ENCODE data around the gene SIK3. TPM values are rescaled to one million over a fixed set of nuclear protein-coding genes. Genes with fewer than 3 reads are reported as not detected.

SIK3 gene
- total RNA-seq, 4 donors from 2014 or later = 31.7 to 56.1 (median 45.3) TPM

GRCh38 chr11:116876656-116877055, 221.6 kb downstream of the SIK3 start:
- WGBS, 2 donors (ENCODE audit: low coverage in 1 of 2) = 61 to 63% methylated on average over 1 to 4 of the region's 8 CpGs
- H3K9me3 ChIP-seq = no peaks in the 10 kb centered on the region
- peaks cover 0 to 9% (median 0%) of the 10 kb centered on the region in 3 donors for H3K4me1 ChIP-seq
- peaks cover 0 to 62% of the 10 kb centered on the region in 2 donors for H3K36me3 ChIP-seq
- TF ChIP-seq POLR2A (IDR thresholded peaks at IDR 0.05) = no peak
- no peak for TF ChIP-seq POLR2AphosphoS5 (IDR thresholded peaks at IDR 0.05)
- TF ChIP-seq, protein P1, sequence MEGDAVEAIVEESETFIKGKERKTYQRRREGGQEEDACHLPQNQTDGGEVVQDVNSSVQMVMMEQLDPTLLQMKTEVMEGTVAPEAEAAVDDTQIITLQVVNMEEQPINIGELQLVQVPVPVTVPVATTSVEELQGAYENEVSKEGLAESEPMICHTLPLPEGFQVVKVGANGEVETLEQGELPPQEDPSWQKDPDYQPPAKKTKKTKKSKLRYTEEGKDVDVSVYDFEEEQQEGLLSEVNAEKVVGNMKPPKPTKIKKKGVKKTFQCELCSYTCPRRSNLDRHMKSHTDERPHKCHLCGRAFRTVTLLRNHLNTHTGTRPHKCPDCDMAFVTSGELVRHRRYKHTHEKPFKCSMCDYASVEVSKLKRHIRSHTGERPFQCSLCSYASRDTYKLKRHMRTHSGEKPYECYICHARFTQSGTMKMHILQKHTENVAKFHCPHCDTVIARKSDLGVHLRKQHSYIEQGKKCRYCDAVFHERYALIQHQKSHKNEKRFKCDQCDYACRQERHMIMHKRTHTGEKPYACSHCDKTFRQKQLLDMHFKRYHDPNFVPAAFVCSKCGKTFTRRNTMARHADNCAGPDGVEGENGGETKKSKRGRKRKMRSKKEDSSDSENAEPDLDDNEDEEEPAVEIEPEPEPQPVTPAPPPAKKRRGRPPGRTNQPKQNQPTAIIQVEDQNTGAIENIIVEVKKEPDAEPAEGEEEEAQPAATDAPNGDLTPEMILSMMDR (IDR thresholded peaks at IDR 0.05) = no peak
- no peak for TF ChIP-seq EP300 (IDR thresholded peaks at IDR 0.05)
- H3K27ac ChIP-seq = no peak overlapping the region
- H3K4me3 ChIP-seq = no peak overlapping the region
- H3K27me3 ChIP-seq = no peaks in the 10 kb centered on the region
- no peak for ATAC-seq

- H3K36me3 ChIP-seq = peaks cover 0 to 69% of the 10 kb centered on the region in 2 donors
- no peak for ATAC-seq
- 93 to 100% methylated on average over 4 to 6 of the region's 7 CpGs for whole genome bisulfite sequencing, 2 donors (ENCODE audit: low coverage in 1 of 2)
- no peak overlapping the region for H3K4me3 ChIP-seq
- peaks cover 0 to 7% (median 0%) of the 10 kb centered on the region in 3 donors for H3K4me1 ChIP-seq
- H3K27ac ChIP-seq = no peak overlapping the region
- H3K27me3 ChIP-seq = no peaks in the 10 kb centered on the region
- H3K9me3 ChIP-seq = no peaks in the 10 kb centered on the region
- TF ChIP-seq EP300 (IDR thresholded peaks at IDR 0.05) (no peak), POLR2AphosphoS5 (IDR thresholded peaks at IDR 0.05) (no peak), POLR2A (IDR thresholded peaks at IDR 0.05) (no peak)
- TF ChIP-seq, protein P1 (IDR thresholded peaks at IDR 0.05) = no peak
Observed at GRCh38 chr11:116875194-116875593, 223.0 kb downstream of the SIK3 start.

DNA sequence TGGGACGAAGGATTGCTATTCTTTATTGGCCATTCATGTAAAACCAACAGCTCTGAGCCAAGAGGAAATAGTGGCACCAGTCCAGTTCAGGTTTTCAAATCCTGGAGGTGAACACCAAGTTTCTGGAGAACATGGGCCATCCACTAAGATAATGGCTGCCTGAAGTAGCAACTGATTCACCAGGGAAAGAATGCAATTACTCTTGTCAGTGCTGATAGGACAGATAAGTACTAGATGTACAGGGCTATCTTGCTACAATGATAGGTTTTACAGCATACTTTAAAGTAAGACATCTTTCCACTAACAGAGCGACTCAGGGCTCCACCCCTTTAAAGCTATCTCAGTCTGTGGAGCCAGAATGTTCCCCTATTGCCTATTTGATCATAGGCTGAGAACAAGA, 224.0 kb downstream of the SIK3 start:
- Histone ChIP-seq H3K4me3 (no peak overlapping the region), H3K9me3 (no peaks in the 10 kb centered on the region), H3K36me3 (peaks cover 0 to 79% of the 10 kb centered on the region in 2 donors), H3K27me3 (no peaks in the 10 kb centered on the region), H3K27ac (no peak overlapping the region), H3K4me1 (no peaks in the 10 kb centered on the region)
- TF ChIP-seq POLR2AphosphoS5 (IDR thresholded peaks at IDR 0.05) = no peak
- no peak for ATAC-seq
- 61 to 85% methylated on average over 2 of the region's 2 CpGs for WGBS, 2 donors (ENCODE audit: low coverage in 1 of 2)

DNA sequence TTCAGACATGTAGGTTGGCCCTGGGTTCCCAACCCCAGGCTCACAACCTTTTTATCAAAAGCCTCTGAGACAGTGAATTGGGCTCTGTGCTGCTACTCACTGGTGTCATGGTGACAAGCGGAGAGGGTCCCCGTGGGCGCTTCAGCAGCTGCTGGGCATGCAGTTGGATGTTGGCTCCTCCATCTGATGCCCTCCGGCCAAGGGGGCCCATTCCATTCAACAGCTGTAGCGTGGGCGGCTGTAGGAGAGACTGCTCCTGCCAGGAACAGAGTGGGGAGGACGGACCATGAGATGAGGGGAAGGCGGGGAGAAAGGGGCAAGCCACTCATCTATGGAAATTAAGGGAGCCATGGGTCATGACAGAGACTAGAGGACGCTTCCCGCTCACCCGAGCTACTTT, 224.8 kb downstream of the SIK3 start:
- 93 to 94% methylated on average over 3 to 8 of the region's 11 CpGs for WGBS, 2 donors (ENCODE audit: low coverage in 1 of 2)
- Histone ChIP-seq H3K4me1 (no peaks in the 10 kb centered on the region), H3K36me3 (peaks cover 0 to 87% of the 10 kb centered on the region in 2 donors), H3K27ac (no peak overlapping the region), H3K27me3 (no peaks in the 10 kb centered on the region), H3K4me3 (no peak overlapping the region), H3K9me3 (no peaks in the 10 kb centered on the region)
- TF ChIP-seq, protein P1 (IDR thresholded peaks at IDR 0.05) = no peak
- TF ChIP-seq POLR2A (IDR thresholded peaks at IDR 0.05) = no peak
- no peak for TF ChIP-seq POLR2AphosphoS5 (IDR thresholded peaks at IDR 0.05)
- ATAC-seq = no peak

DNA sequence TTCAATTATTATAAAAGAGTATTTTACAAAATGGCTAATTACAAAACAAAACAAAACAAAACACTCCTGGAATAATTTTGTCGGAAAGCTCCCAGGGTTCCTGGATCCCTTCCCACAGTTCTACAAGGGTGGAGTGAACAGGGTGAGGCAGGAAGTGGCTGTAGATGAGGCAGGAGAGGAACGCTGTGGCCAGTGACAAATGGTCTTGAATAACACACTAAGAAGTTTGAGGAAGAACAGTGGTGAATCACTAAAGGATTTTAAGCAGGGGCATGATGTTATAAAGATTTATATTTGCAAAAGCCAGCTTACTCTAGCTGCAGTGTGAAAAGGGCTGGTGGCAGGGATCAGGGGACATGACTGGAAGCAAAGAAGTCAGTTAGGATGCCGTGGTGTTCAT, 227.0 kb downstream of the SIK3 start:
- no peaks in the 10 kb centered on the region for H3K4me1 ChIP-seq
- H3K9me3 ChIP-seq = no peaks in the 10 kb centered on the region
- WGBS, 2 donors (ENCODE audit: low coverage in 1 of 2) = 22 to 78% methylated on average over 2 to 3 of the region's 3 CpGs
- no peak for TF ChIP-seq POLR2A (IDR thresholded peaks at IDR 0.05)
- no peak for TF ChIP-seq POLR2AphosphoS5 (IDR thresholded peaks at IDR 0.05)
- TF ChIP-seq, protein P1 (IDR thresholded peaks at IDR 0.05) = no peak
- no peak for TF ChIP-seq EP300 (IDR thresholded peaks at IDR 0.05)
- peak overlapping the region in 1 of 4 donors; percentile 17 for H3K27ac ChIP-seq
- H3K4me3 ChIP-seq = no peak overlapping the region
- H3K27me3 ChIP-seq = no peaks in the 10 kb centered on the region
- H3K36me3 ChIP-seq = peaks cover 0 to 100% of the 10 kb centered on the region in 2 donors
- no peak for ATAC-seq

Measured in gastroesophageal sphincter (tissue), 4 donors.